GM23338 (cell line): ENCODE measurements around the gene RSPRY1.

ENCODE experiments used
- EZH2 ChIP-seq: fragments of 200-600 bp; sonication (generic); IDR thresholded peaks from one replicate; pipeline ENCODE4 v1.8.0; 2017; ENCODE audit warnings: antibody characterized with exemption, mild to moderate bottlenecking, low read depth; ENCODE audit not compliant: unreplicated experiment
- EZH2phosphoT487 ChIP-seq: fragments of 200-600 bp; sonication (generic); IDR thresholded peaks from one replicate; pipeline ENCODE4 v1.8.1; 2018; ENCODE audit warnings: antibody characterized with exemption; ENCODE audit not compliant: unreplicated experiment
- JUNB ChIP-seq: IDR thresholded peaks from one replicate; pipeline ENCODE4 v1.6.1; 2016; ENCODE audit warnings: antibody characterized with exemption; ENCODE audit not compliant: unreplicated experiment
- NANOG ChIP-seq: IDR thresholded peaks from 2 replicates; pipeline ENCODE4 v1.6.1; 2016; ENCODE audit warnings: antibody characterized with exemption, borderline replicate concordance
- POLR2AphosphoS5 ChIP-seq: IDR thresholded peaks from 2 replicates; pipeline ENCODE4 v1.6.1; 2016; ENCODE audit warnings: antibody characterized with exemption, low read depth
- ZNF331 ChIP-seq: fragments of 250-450 bp; sonication (Bioruptor Pico); IDR thresholded peaks from 2 replicates; pipeline ENCODE4 v1.5.0; 2020; ENCODE audit warnings: low read depth, mild to moderate bottlenecking, moderate library complexity
- TF ChIP-seq, protein P1 (sequence below), 2 experiments: fragments of 200-600 bp in 1 of 2; sonication (generic) in 1 of 2; conservative IDR thresholded peaks; 2 replicates each; pipeline versions ENCODE4 v1.5.1 to v1.6.1; 2016 to 2017; ENCODE audit warnings: antibody characterized with exemption in 2 of 2, low read depth in 2 of 2, mild to moderate bottlenecking in 2 of 2, moderate library complexity in 1 of 2
- TF ChIP-seq, protein P2 (sequence below): fragments of 250-450 bp; sonication (Bioruptor Pico); IDR thresholded peaks from 2 replicates; pipeline ENCODE4 v1.5.0; 2020; ENCODE audit warnings: mild to moderate bottlenecking, moderate library complexity

DNA sequence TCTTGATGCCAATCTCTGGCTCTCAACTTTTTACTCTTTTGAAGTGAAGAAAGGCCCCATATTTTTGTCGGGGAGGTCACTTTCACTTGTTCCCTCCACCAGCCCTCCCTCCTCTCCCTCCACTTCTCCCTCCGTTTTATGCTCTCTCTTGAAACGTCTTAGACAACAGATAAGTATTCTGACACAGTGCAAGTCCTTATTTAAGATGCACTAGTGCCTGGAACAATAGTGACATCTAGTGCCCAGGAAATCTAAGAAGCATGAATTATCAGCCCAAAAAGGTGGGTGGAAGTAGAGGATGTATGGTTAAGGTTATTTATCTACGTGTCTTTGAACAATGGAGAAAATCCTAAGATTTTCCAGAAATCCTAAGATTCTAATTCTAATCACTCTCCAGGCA lies 18.2 kb upstream of the RSPRY1 start:
- TF ChIP-seq, protein P1, sequence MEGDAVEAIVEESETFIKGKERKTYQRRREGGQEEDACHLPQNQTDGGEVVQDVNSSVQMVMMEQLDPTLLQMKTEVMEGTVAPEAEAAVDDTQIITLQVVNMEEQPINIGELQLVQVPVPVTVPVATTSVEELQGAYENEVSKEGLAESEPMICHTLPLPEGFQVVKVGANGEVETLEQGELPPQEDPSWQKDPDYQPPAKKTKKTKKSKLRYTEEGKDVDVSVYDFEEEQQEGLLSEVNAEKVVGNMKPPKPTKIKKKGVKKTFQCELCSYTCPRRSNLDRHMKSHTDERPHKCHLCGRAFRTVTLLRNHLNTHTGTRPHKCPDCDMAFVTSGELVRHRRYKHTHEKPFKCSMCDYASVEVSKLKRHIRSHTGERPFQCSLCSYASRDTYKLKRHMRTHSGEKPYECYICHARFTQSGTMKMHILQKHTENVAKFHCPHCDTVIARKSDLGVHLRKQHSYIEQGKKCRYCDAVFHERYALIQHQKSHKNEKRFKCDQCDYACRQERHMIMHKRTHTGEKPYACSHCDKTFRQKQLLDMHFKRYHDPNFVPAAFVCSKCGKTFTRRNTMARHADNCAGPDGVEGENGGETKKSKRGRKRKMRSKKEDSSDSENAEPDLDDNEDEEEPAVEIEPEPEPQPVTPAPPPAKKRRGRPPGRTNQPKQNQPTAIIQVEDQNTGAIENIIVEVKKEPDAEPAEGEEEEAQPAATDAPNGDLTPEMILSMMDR (conservative IDR thresholded peaks at IDR 0.05; ENCODE audit: low read depth in 2 of 2), result peak; percentile 74 to 80
- no peak for TF ChIP-seq NANOG
- no peak for TF ChIP-seq POLR2AphosphoS5
- TF ChIP-seq, protein P2, sequence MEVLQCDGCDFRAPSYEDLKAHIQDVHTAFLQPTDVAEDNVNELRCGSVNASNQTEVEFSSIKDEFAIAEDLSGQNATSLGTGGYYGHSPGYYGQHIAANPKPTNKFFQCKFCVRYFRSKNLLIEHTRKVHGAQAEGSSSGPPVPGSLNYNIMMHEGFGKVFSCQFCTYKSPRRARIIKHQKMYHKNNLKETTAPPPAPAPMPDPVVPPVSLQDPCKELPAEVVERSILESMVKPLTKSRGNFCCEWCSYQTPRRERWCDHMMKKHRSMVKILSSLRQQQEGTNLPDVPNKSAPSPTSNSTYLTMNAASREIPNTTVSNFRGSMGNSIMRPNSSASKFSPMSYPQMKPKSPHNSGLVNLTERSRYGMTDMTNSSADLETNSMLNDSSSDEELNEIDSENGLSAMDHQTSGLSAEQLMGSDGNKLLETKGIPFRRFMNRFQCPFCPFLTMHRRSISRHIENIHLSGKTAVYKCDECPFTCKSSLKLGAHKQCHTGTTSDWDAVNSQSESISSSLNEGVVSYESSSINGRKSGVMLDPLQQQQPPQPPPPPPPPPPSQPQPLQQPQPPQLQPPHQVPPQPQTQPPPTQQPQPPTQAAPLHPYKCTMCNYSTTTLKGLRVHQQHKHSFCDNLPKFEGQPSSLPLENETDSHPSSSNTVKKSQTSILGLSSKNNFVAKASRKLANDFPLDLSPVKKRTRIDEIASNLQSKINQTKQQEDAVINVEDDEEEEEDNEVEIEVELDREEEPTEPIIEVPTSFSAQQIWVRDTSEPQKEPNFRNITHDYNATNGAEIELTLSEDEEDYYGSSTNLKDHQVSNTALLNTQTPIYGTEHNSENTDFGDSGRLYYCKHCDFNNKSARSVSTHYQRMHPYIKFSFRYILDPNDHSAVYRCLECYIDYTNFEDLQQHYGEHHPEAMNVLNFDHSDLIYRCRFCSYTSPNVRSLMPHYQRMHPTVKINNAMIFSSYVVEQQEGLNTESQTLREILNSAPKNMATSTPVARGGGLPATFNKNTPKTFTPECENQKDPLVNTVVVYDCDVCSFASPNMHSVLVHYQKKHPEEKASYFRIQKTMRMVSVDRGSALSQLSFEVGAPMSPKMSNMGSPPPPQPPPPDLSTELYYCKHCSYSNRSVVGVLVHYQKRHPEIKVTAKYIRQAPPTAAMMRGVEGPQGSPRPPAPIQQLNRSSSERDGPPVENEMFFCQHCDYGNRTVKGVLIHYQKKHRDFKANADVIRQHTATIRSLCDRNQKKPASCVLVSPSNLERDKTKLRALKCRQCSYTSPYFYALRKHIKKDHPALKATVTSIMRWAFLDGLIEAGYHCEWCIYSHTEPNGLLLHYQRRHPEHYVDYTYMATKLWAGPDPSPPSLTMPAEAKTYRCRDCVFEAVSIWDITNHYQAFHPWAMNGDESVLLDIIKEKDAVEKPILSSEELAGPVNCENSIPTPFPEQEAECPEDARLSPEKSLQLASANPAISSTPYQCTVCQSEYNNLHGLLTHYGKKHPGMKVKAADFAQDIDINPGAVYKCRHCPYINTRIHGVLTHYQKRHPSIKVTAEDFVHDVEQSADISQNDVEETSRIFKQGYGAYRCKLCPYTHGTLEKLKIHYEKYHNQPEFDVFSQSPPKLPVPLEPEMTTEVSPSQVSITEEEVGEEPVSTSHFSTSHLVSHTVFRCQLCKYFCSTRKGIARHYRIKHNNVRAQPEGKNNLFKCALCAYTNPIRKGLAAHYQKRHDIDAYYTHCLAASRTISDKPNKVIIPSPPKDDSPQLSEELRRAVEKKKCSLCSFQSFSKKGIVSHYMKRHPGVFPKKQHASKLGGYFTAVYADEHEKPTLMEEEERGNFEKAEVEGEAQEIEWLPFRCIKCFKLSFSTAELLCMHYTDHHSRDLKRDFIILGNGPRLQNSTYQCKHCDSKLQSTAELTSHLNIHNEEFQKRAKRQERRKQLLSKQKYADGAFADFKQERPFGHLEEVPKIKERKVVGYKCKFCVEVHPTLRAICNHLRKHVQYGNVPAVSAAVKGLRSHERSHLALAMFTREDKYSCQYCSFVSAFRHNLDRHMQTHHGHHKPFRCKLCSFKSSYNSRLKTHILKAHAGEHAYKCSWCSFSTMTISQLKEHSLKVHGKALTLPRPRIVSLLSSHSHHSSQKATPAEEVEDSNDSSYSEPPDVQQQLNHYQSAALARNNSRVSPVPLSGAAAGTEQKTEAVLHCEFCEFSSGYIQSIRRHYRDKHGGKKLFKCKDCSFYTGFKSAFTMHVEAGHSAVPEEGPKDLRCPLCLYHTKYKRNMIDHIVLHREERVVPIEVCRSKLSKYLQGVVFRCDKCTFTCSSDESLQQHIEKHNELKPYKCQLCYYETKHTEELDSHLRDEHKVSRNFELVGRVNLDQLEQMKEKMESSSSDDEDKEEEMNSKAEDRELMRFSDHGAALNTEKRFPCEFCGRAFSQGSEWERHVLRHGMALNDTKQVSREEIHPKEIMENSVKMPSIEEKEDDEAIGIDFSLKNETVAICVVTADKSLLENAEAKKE (CRISPR knock-in tag), result no peak
- TF ChIP-seq JUNB, result no peak
- TF ChIP-seq EZH2, result no peak
- TF ChIP-seq ZNF331 (CRISPR knock-in tag), result no peak
- no peak for TF ChIP-seq EZH2phosphoT487
